Measurements from ENCODE around the gene DDX20.
"Not testable (repeated sequence)": the region's sequence is repeated elsewhere in the genome, so short reads cannot be mapped to it uniquely, and the experiment has no call there.

The DDX20 gene

GRCh38 chr1:111798580-111798979 lies 42.9 kb downstream of the DDX20 start:
- CTCF ChIA-PET: no interaction called here
- H3K27ac ChIP-seq: no peak overlapping the region
- no peak for TF ChIP-seq CTCF (conservative IDR thresholded peaks at IDR 0.05; ENCODE audit: low read depth)
- no peak for DNase-seq (ENCODE audit: low spot score)
- POLR2A ChIA-PET (ENCODE audit: low non-redundant PET): no interaction called here

- POLR2A ChIA-PET (ENCODE audit: low non-redundant PET); CTCF ChIA-PET; DNase-seq (ENCODE audit: low spot score): not testable (repeated sequence)
Observed at GRCh38 chr1:111799722-111800121, 44.0 kb downstream of the DDX20 start.

GRCh38 chr1:111801071-111801850 lies 45.6 kb downstream of the DDX20 start:
- POLR2A ChIA-PET (ENCODE audit: low non-redundant PET): no interaction called here
- TF ChIP-seq CTCF (conservative IDR thresholded peaks at IDR 0.05; ENCODE audit: low read depth): no peak
- DNase-seq (ENCODE audit: low spot score): no peak
- CTCF ChIA-PET: no interaction called here
- no peak overlapping the region for H3K27ac ChIP-seq

More at GRCh38 chr1:111799722-111800121, 44.0 kb downstream of the DDX20 start:
- not testable (repeated sequence) for H3K27ac ChIP-seq

- H3K27ac ChIP-seq: no peak overlapping the region
- CTCF ChIA-PET: no interaction called here
- POLR2A ChIA-PET (ENCODE audit: low non-redundant PET): no interaction called here
- TF ChIP-seq CTCF (conservative IDR thresholded peaks at IDR 0.05; ENCODE audit: low read depth): no peak
- DNase-seq (ENCODE audit: low spot score): no peak
Observed at GRCh38 chr1:111802110-111802509, 46.4 kb downstream of the DDX20 start.

- TF ChIP-seq CTCF (conservative IDR thresholded peaks at IDR 0.05; ENCODE audit: low read depth): no peak
- POLR2A ChIA-PET (ENCODE audit: low non-redundant PET): no interaction called here
- no peak overlapping the region for H3K27ac ChIP-seq
- CTCF ChIA-PET: no interaction called here
- no peak for DNase-seq (ENCODE audit: low spot score)
Observed at GRCh38 chr1:111802984-111803383, 47.3 kb downstream of the DDX20 start.

GRCh38 chr1:111803951-111804350 lies 48.2 kb downstream of the DDX20 start:
- no peak for TF ChIP-seq CTCF (conservative IDR thresholded peaks at IDR 0.05; ENCODE audit: low read depth)
- no peak for DNase-seq (ENCODE audit: low spot score)
- POLR2A ChIA-PET (ENCODE audit: low non-redundant PET): no interaction called here
- no peak overlapping the region for H3K27ac ChIP-seq
- CTCF ChIA-PET: no interaction called here

GRCh38 chr1:111804776-111805175 lies 49.1 kb downstream of the DDX20 start:
- no peak for DNase-seq (ENCODE audit: low spot score)
- ChIA-PET POLR2A (ENCODE audit: low non-redundant PET) (no interaction called here), CTCF (no interaction called here)
- no peak for TF ChIP-seq CTCF (conservative IDR thresholded peaks at IDR 0.05; ENCODE audit: low read depth)
- no peak overlapping the region for H3K27ac ChIP-seq

Measured in RWPE1 (cell line).